HG02884 (cell line): ENCODE results near the gene KDM4C.

Source experiments
- ATAC-seq: cut with Tn5 transposase; IDR thresholded peaks from one replicate; pipeline ENCODE4 v1.9.1; 2021; ENCODE audit warnings: mild to moderate bottlenecking, moderate library complexity; ENCODE audit not compliant: unreplicated experiment

The KDM4C gene

DNA sequence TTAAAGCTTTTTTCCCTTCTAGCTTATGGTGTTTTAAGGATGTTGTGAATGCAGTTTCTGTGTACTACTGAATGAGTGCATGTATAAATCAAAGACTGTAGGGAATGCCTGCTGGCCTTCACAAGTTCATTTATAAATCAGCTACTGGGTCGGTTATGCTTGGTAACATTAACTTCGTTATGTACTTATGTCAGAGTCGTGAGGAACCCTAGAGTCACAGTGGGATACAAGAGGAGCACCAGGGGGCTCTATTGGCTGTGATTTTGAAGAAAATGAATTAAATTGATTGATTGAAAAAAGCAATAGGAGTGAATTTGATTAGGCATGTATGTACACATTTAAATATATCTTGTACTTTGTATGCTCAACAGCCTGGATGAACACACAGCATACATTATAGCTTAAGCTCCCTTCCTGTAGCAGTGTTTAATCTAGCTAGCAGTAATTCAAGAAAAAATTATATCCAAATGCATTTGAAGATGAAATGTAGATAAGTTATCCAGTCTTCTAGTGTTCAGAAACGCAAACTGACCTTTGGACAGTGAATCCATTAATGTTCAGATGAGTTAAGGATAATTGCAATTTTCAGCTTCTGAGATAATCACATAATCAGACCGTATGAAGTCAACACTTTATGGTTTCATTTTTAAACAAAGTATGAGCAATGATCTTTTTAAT is 204.2 kb downstream of the KDM4C start:
- no peak for ATAC-seq

DNA sequence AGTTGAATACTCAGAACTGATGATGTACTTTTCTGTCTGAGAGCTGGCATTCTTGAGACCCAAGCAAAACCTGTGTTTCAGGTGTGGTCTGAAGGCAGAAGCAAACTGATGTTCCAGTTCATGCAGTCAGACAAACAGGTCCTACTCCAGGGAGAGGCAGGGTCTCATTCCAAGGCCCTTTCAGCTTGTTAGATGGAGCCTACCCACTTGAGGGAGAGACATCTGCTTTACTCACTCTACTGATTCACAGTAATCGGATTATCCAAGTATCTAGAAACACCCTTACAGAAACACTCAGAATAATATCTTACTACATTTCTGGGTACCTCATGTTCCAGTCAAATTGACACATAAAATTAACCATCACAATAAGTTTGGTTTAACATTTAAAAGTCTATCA is 207.8 kb downstream of the KDM4C start:
- no peak for ATAC-seq

DNA sequence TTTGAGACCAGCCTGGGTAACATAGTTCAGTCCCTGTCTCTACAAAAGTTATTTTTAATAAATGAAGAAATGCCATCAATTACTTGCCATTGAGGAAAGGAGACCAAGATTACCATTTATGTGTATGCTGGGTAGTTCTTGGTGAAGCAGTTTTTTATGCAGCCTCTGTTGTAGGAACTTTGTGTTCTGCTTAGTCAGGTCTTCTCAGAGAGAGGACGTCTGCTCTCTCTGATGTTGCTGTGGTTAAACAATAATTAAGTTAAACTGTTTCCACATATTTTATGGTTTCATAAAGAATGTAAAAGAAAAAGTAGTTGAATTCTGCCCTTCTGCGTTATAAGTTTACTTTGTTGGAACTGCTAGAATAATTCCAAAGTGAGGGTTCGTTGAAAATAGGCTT is 210.5 kb downstream of the KDM4C start:
- ATAC-seq: no peak

DNA sequence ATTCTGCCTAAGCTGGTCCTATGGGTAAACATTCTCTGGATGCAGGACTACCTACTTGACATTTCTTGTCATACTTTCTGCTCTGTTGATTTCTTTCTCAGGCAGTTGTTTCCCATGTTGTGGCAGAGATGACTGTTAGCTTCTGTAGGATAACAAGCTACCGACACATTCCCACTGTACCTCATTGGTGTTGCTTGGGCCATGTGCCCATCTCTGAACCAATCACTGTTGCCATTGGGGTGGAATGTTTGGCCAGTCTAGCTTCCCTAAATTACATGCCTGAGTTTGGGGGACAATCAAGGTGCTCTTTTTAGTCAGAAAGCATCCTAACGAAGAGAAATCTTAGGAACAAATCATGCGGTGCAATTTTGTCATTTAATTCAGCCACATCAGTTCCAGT is 212.0 kb downstream of the KDM4C start:
- ATAC-seq: no peak

DNA sequence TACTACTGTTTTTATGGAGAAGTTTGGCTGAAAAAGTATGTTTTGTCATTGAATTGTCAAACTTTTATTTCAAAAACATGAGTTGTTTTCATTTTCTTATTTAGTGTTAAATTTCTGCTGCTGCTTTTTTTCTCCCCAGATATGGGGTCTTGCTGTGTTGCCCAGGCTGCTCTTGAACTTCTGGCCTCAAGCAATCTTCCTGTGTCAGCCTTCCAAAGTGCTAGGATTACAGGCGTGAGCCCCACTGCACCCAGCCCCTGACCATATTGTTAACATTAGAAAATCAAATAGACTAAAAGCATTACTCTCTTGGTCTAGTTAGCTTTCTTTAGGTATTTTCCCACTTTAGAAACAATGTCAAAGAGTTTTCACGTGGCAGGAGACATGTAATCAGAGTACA is 215.3 kb downstream of the KDM4C start:
- ATAC-seq: no peak

DNA sequence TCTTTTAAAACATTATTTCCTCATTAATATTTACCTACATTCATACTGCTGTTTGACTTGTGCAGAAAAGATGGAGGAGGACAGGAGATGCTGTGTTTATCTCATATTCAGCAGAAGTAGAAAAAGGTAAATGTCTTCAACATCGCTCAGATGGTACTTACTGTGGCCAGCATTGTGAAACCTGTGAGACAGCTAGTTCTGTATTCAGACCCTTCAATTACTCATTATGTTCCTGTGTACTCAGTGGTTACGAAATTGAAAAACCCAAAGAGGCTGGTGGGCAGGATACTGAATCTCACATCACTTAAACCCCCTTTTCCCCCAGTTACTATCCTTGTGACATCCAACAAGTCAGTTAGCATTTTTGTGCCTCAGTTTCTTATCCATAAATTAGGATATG is 216.0 kb downstream of the KDM4C start:
- ATAC-seq: peak; percentile 99

DNA sequence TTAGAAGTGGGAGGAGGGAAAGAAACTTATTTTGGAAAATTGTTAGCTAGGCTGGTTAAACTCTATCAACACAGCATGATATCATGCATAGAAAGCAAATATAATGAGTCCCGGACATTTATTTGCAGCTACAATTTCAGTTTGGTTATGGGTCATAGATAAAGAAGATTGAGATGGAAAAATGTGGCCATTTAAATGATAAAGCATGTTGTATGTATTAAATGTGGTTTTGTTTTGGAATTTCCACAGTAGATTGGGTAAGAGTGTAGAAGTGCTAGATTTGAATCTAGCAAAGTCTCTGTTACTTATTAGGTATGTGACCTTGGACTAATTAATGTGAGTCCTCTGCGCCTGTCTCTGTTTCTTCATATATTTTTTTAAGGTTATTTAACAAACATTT is 217.4 kb downstream of the KDM4C start:
- no peak for ATAC-seq

DNA sequence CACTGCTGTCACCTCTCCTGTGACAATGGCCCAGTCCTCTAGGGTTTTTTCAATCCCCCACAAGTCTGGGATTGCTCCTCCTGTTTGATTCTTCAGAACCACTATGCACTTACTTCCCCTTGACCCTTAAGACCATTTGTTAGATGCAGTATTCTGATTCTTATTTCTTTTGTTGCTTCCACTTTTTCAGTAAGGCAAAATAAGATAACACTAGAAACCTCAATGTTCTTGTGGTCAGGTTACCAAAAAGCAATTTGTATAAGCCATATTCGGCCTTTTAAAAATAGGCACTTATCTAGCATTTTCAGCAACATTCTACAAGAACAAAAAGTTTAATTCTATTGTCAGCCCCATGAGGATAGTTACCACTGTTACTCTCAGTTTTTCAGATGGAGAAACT is 220.0 kb downstream of the KDM4C start:
- ATAC-seq: no peak

DNA sequence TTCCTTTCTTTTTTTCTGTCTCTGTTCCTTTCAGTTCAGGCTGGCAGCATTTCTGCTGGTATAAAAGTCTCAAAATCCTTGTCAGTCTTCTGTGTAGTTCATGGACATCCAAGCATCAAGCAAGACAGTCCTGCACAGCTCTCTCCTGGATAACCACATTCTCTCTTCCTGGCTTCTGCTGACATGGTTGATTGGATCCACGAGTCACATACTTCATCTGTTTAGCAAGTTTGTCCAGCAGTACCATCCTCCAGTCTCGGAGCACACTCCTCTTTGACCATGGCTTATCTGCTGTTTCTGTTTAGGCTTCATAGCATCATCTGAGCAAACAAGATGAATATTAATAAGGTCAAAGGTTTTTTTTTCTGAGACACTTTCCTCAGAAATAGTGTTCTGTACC is 220.8 kb downstream of the KDM4C start:
- ATAC-seq: no peak

DNA sequence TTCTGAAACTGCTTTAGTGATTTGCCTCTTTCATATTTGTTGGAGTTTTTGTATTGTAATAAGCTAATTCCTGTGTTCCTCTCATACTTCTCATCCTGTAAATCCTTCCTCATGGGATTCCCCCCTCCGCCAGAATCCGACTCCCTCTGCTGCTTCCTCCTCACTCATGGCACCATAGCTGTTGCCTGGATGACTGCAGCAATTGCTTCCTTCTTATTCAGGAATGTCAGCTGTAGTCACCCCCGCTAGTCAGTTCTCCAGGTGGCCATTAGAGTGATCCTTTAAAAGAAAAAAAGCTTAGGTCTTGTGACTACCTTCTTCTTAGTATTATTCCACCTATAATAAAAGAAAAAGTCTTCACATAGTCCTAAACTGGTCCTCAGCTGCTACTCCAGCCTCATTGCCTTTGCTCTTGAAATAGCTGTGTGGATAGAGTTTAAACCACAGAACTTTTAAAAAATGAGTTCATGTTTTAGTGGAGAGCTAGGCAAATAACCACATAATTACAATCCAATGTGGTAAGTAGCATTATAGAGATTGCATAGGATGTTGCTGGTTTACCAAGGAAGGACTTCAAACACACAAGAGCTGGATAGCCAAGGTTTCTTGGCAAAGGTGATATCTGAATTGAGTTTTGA is 227.3 kb downstream of the KDM4C start:
- ATAC-seq: no peak

DNA sequence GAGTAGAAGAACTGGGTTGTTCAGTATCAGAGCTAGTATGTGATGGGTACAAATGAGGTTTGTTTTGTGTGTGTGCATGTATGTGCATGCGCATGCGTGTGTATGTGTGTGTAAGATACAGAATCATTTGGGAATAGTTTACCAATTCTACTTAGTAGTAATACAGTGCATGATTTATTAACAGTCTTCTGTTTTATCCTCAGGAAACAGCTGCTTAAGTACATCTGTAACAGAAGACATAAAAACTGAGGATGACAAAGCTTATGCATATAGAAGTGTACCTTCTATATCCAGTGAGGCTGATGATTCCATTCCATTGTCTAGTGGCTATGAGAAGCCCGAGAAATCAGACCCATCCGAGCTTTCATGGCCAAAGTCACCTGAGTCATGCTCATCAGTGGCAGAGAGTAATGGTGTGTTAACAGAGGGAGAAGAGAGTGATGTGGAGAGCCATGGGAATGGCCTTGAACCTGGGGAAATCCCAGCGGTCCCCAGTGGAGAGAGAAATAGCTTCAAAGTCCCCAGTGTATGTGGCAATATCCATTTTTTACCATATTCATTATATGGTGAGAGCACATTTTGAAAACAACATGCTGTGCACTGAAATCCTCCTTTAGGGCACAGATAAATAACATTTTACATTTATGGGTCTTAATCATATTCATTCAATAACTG is 228.5 kb downstream of the KDM4C start:
- no peak for ATAC-seq

DNA sequence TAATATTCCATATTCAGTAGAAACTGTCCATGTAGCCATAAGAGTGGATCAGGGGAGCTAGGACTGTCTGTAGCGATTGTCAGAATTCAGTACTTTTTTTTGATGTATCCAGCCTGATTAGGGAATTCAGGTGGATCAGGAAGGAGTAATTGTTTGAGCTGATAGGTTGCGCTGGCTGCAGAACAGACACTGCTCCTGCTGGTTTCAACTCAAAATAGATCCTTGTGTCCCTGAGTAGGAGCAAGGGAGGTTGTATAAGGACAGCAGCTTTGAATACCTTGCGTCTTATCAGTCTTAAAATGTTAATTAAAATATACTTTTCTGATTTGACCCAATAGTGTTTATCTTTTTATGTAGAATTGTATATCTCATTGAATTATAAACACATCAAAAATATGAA is 229.6 kb downstream of the KDM4C start:
- no peak for ATAC-seq

DNA sequence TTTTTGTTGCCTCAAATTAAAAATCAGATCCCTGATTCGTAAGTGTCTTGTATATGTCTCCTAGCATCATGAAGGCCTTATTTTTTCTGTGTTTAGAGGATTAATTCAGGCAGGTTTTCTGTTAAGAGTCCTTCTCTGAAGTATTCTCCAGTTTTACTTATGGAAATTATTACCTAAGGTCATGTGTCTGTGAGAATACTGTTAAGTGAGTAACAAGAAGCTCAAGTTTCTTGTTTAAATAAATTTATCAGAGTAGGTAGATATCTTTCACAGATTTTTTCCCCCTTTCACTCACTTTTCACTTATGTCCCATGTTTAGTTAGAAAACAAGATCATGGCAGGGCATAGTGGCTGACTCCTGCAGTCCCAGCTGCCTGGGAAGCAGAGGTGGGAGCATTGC is 233.6 kb downstream of the KDM4C start:
- ATAC-seq: no peak

DNA sequence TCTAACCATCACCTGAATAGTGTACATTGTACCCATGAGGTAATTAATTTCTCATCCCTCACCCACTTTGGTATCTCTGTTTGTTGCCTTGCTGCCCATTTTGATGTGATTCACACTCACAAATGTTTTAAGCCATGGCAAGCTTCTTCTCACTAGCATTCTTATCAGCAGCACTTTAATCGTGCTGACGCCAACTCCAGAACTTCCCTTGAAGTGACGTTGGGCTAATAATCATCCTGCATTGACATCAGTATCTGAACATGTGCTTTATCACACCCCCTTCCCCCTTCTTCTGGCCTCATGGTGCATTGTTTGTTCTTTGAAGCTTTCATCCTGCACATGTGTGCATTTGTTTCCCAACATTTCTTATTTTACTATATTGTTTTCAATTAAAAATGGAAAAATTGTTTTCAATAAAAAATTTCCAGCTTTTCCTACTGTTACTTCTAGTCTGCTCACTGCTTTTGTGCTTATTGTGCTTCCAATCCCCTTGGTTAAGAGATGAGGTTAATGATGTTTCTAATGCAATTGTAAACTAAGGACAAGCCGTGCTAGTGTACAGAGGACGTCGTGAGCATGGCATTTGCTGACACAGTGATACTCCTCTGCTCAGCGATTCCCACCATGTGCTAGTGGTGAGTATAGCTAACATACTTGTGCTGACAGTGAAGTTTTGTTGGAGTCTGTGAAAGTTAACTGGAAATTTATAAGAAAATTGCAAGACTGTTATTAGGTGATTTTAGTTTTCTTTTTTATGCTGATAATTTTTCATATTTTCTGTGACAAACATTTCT is 238.5 kb downstream of the KDM4C start:
- ATAC-seq: no peak

DNA sequence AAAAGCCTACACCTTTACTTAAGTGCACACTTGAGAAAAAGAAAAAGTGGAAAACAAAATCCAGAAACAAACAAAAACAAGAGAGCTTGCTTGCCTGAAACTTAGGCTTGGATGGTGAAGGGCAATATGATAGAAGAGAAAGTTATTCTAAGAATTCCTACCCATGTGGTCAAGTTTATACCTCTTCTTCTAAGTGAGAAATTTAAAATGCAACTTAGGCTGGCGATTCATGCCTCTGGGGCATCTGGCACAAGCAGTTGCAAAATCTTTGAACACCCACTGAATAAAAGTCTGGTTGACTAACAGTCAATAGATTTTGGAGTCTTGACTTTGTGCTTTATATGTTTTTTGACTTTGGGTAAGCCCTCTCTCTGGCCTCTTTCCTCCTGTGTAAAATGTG is 239.6 kb downstream of the KDM4C start:
- ATAC-seq: no peak

DNA sequence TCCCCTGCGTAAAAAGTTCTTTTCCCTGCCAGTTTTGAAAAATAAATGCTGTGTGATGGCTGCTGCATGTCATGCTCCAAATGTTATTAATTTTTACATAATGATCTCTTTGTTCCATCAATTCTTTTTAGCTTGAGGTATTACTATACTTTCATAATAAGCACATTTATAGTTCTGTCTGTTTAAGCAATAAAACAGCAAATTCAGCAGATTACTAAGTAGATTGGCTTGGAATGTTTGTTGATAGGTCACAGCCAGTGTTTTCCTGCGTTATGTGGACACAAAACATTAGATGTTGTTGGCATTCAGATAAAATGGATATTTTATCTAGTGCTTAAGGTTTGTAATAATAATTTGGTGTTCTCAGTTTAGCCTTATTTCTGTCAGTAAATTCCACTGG is 242.0 kb downstream of the KDM4C start:
- no peak for ATAC-seq

DNA sequence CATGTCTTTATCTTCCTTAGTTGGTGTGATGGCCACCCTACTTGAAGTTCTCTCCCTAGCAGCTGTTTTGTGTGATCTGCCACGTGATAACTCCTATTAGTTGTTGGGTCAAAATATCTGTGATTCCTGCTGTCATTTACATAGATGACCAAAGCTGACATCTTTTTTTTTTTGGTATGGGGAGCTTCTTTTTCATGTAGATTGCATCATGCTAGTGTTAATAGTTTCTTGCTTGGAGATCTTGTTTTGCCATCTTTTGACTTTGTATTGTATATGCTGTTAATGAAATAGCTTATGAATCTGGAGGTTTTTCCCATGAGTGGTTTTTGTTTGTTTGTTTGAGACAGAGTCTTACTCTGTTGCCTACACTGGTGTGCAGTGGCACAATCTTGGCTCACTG is 243.8 kb downstream of the KDM4C start:
- no peak for ATAC-seq

DNA sequence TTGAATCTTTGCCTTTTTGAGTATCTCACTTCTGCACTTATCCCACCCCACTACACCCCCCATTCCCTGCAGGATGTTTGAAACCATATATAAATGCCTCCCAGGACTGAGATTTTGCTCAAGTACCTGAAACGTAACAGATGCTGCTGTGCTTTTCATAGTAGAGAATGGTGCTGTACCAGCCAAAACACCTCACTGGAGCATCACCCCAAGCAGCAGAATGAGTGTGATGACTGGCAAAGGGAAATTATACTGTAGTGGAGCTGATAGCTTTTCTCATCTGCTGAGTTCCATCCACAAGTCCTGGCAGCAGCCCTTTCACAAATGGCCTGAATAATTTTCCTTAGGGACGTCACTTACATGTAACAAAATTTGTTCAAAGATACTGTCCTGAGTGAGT is 246.1 kb downstream of the KDM4C start:
- no peak for ATAC-seq

DNA sequence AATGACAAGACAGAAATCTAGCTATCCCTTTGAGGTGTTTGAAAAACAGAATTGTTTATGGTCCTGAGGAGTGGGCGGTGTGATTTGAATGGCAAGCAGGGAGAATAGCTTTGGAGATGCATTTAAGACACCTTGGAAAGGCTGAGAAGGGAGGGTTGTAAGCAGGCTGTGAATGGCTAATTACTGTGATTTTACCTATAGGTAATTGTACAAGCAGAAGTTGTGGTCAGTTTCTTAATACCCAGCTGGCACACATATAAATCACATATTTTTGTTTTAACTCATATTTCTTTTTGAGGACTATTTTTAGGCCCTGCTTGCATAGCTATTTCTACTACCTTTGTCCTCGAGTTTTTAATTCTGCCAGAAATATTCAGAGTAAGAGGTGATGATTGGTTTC is 248.6 kb downstream of the KDM4C start:
- ATAC-seq: no peak

DNA sequence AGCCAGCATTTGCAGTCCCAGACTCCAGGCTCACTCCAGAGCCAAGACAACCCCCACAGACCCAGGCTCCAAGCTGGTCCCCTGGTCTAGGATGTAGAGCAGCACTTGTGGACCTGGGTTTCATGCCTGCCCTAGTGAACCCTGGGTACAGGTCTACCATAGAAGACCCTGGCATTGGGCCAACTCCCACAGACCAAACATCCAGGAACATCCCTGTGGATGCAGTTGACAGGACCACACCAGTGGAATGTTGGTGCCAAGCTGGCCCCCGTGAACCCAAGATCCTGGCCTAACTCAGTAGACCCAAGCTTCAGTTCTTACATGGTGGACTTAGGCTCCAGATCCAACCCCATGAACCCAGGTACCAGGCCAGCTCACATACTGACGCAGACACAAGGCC is 250.6 kb downstream of the KDM4C start:
- ATAC-seq: no peak

DNA sequence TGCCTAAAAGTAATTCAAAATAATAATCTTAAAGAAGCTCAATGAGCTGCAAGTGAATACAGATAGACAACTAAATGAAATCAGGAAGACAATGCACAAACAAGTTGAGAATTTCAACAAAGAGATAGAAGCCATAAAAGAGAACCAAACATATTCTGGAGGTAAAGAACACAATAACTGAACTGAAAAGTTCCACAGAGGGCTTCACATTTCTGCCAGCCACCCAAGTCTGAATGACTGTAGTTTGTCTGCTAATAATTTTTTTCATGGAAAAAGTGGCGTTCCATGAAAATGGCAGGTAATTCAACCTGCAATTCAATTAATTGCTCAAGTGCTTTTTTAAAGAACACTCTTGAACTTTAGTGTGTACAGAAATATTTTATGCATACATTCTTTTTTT is 251.3 kb downstream of the KDM4C start:
- ATAC-seq: no peak
